ENCODE data around the gene IFNAR1.
A peak's percentile ranks its signal among the peaks of the same experiment; 100 is the strongest.

Gene IFNAR1

GRCh38 chr21:33325222-33326067 is 675 bp downstream of the IFNAR1 start:
- peak overlapping the region; percentile 95 for H3K27ac ChIP-seq (replicated peaks)
- TF ChIP-seq, protein P1, sequence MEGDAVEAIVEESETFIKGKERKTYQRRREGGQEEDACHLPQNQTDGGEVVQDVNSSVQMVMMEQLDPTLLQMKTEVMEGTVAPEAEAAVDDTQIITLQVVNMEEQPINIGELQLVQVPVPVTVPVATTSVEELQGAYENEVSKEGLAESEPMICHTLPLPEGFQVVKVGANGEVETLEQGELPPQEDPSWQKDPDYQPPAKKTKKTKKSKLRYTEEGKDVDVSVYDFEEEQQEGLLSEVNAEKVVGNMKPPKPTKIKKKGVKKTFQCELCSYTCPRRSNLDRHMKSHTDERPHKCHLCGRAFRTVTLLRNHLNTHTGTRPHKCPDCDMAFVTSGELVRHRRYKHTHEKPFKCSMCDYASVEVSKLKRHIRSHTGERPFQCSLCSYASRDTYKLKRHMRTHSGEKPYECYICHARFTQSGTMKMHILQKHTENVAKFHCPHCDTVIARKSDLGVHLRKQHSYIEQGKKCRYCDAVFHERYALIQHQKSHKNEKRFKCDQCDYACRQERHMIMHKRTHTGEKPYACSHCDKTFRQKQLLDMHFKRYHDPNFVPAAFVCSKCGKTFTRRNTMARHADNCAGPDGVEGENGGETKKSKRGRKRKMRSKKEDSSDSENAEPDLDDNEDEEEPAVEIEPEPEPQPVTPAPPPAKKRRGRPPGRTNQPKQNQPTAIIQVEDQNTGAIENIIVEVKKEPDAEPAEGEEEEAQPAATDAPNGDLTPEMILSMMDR (IDR thresholded peaks at IDR 0.05; ENCODE audit: insufficient read depth, low read length) = no peak
- no peak for TF ChIP-seq POLR2AphosphoS5 (IDR thresholded peaks at IDR 0.05; ENCODE audit: low read depth)
- peak; percentile 76 for TF ChIP-seq SPI1 (IDR thresholded peaks at IDR 0.05; ENCODE audit: borderline replicate concordance, low read depth)
- TF ChIP-seq REST (IDR thresholded peaks at IDR 0.05; ENCODE audit: insufficient replicate concordance, low read depth) = no peak
- TF ChIP-seq GABPA (IDR thresholded peaks at IDR 0.05; ENCODE audit: low read depth) = 0 out of 2 replicates have a peak, but pooled peaks have one; percentile 3
- peak overlapping the region; percentile 95 for H3K4me3 ChIP-seq (replicated peaks; ENCODE audit: insufficient read depth, low read length)
- H3K27me3 ChIP-seq (ENCODE audit: insufficient read depth, poor library complexity, severe bottlenecking) = no peaks in the 10 kb centered on the region
- peak in 1 of 2 experiments; percentile 53 for DNase-seq (ENCODE audit: low read depth in 1 of 2, low spot score in 1 of 2)

DNA sequence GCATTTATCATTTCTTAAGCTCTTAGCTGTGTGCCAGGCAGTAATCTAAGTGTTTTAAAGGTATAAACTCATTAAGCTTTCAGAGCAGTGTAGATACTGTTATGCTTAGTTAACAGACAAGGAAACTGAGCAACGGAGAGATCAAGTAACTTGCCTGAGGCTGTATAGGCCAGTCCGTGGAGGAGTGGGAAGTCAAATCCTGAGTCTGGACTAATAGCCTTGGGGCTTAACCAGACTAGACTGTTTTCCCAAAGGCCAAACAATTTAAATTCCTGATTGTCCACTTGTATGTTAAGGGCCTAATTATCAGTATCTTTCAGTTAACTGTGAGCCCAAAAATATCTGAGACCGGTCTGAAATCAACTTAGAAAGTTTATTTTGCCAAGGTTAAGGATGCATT is 2.6 kb downstream of the IFNAR1 start:
- TF ChIP-seq GABPA (IDR thresholded peaks at IDR 0.05; ENCODE audit: low read depth) (no peak), POLR2AphosphoS5 (IDR thresholded peaks at IDR 0.05; ENCODE audit: low read depth) (no peak), SPI1 (IDR thresholded peaks at IDR 0.05; ENCODE audit: borderline replicate concordance, low read depth) (no peak), REST (IDR thresholded peaks at IDR 0.05; ENCODE audit: insufficient replicate concordance, low read depth) (no peak)
- TF ChIP-seq, protein P1 (IDR thresholded peaks at IDR 0.05; ENCODE audit: insufficient read depth, low read length) = no peak
- no peaks in the 10 kb centered on the region for H3K27me3 ChIP-seq (ENCODE audit: insufficient read depth, poor library complexity, severe bottlenecking)
- no peak for DNase-seq (ENCODE audit: low read depth in 1 of 2, low spot score in 1 of 2)
- H3K27ac ChIP-seq (replicated peaks) = no peak overlapping the region
- H3K4me3 ChIP-seq (replicated peaks; ENCODE audit: insufficient read depth, low read length) = no peak overlapping the region

GRCh38 chr21:33327792-33328433 is 3.1 kb downstream of the IFNAR1 start:
- H3K4me3 ChIP-seq (replicated peaks; ENCODE audit: insufficient read depth, low read length) = no peak overlapping the region
- H3K27ac ChIP-seq (replicated peaks) = no peak overlapping the region
- no peak for TF ChIP-seq REST (IDR thresholded peaks at IDR 0.05; ENCODE audit: insufficient replicate concordance, low read depth)
- TF ChIP-seq, protein P1 (IDR thresholded peaks at IDR 0.05; ENCODE audit: insufficient read depth, low read length) = no peak
- no peak for TF ChIP-seq POLR2AphosphoS5 (IDR thresholded peaks at IDR 0.05; ENCODE audit: low read depth)
- no peak for TF ChIP-seq GABPA (IDR thresholded peaks at IDR 0.05; ENCODE audit: low read depth)
- no peak for TF ChIP-seq SPI1 (IDR thresholded peaks at IDR 0.05; ENCODE audit: borderline replicate concordance, low read depth)
- H3K27me3 ChIP-seq (ENCODE audit: insufficient read depth, poor library complexity, severe bottlenecking) = no peaks in the 10 kb centered on the region
- DNase-seq (ENCODE audit: low read depth in 1 of 2, low spot score in 1 of 2) = no peak

Data from HL-60 (cell line).